Measurements from ENCODE around the gene TGFBR3L. TPM values are rescaled to one million over a fixed set of nuclear protein-coding genes. Genes with fewer than 3 reads are reported as not detected.

Gene TGFBR3L
- polyA plus RNA-seq, 3 donors, result not detected

- Histone ChIP-seq H3K36me3 (replicated peaks in 1 of 2; ENCODE audit: control insufficient read depth in 1 of 2, insufficient read depth in 2 of 2, low read length in 2 of 2) (peaks cover 12 to 15% of the 10 kb centered on the region in 2 donors), H3K9ac (ENCODE audit: insufficient read depth, low read length, poor library complexity, severe bottlenecking) (no peak overlapping the region), H2AFZ (ENCODE audit: insufficient read depth, low read depth, low read length, poor library complexity, severe bottlenecking) (no peak overlapping the region), H4K20me1 (ENCODE audit: insufficient read depth, low read length) (peaks cover 7% of the 10 kb centered on the region), H3K27me3 (ENCODE audit: control insufficient read depth in 2 of 2, insufficient read depth in 2 of 2, low read length in 2 of 2) (peaks cover 5 to 11% of the 10 kb centered on the region in 2 donors), H3K9me3 (replicated peaks in 1 of 2; ENCODE audit: control insufficient read depth in 1 of 2, insufficient read depth in 1 of 2, low read length in 2 of 2) (peaks cover 0 to 5% of the 10 kb centered on the region in 2 donors), H3K79me2 (ENCODE audit: insufficient read depth, low read length) (no peaks in the 10 kb centered on the region), H3K4me3 (replicated peaks in 1 of 3; ENCODE audit: low read depth in 2 of 3, low read length in 3 of 3) (no peak overlapping the region), H3K4me1 (ENCODE audit: control insufficient read depth in 1 of 2, insufficient read depth in 2 of 2, low read length in 2 of 2) (peaks cover 29 to 46% of the 10 kb centered on the region in 2 donors), H3K27ac (ENCODE audit: low read depth in 1 of 2, low read length in 2 of 2) (no peak overlapping the region), H3K4me2 (replicated peaks; ENCODE audit: extremely low read depth, low read length, poor library complexity, severe bottlenecking) (no peak overlapping the region)
- TF ChIP-seq CTCF (IDR thresholded peaks at IDR 0.05), result no peak
- H3K4me3 Mint-ChIP-seq, result no peak overlapping the region
- DNase-seq, result no peak
- 91% methylated on average over 21 of the region's 31 CpGs for WGBS (ENCODE audit: insufficient coverage)
- peak overlapping the region in 1 of 7 donors; percentile 46 for H3K27ac Mint-ChIP-seq
- H3K27me3 Mint-ChIP-seq (ENCODE audit: low read depth in 3 of 3), result peaks cover 25 to 35% (median 28%) of the 10 kb centered on the region in 3 donors
- H3K4me1 Mint-ChIP-seq, result peaks cover 32% of the 10 kb centered on the region
- H3K9me3 Mint-ChIP-seq, result peaks cover 0 to 8% (median 4%) of the 10 kb centered on the region in 7 donors
- H3K36me3 Mint-ChIP-seq, result peaks cover 19% of the 10 kb centered on the region in 2 donors
- intact Hi-C loops (cut with micrococcal nuclease), result loop anchor here (5.0 to 10.0 kb wide), 3 partner anchors 51 to 1891 kb away; partner anchors contain the start of genes FBXL12 (in 1 of the 2) and PRR36 (in 1 of the 2)
Observed at GRCh38 chr19:7923295-7924191, 8.9 kb downstream of the TGFBR3L start.

DNA sequence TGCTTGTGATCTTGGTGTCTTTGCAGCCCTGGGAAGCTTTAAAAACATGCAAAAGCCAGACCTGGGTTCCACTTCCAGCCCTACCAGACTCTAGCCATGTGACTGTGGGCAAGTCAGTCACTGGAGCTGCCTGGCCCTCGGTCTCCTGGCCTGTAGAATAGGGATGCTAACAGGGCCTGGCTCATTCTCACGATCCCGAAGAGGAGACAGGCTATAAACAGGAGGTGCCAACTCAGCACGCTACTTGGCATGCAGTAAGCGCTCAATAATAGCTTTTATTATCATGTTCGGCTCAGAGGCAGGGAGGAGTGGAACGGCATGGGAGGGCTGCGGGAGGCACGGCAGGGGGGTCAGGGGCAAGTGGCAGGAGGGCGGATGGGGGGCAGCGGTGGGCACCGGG is 9.6 kb downstream of the TGFBR3L start:
- no peak for DNase-seq
- Mint-ChIP-seq H3K27ac (no peak overlapping the region), H3K9me3 (peaks cover 0 to 4% (median 2%) of the 10 kb centered on the region in 7 donors), H3K4me1 (peaks cover 29% of the 10 kb centered on the region), H3K27me3 (ENCODE audit: low read depth in 3 of 3) (peaks cover 19 to 28% (median 21%) of the 10 kb centered on the region in 3 donors), H3K4me3 (peak overlapping the region; percentile 34 to 68), H3K36me3 (peaks cover 19% of the 10 kb centered on the region in 2 donors)
- no peak for TF ChIP-seq CTCF (IDR thresholded peaks at IDR 0.05)
- Histone ChIP-seq H2AFZ (ENCODE audit: insufficient read depth, low read depth, low read length, poor library complexity, severe bottlenecking) (no peak overlapping the region), H3K4me1 (ENCODE audit: control insufficient read depth in 1 of 2, insufficient read depth in 2 of 2, low read length in 2 of 2) (peaks cover 26 to 39% of the 10 kb centered on the region in 2 donors), H3K79me2 (ENCODE audit: insufficient read depth, low read length) (no peaks in the 10 kb centered on the region), H3K36me3 (replicated peaks in 1 of 2; ENCODE audit: control insufficient read depth in 1 of 2, insufficient read depth in 2 of 2, low read length in 2 of 2) (peaks cover 12 to 15% of the 10 kb centered on the region in 2 donors), H3K27me3 (ENCODE audit: control insufficient read depth in 2 of 2, insufficient read depth in 2 of 2, low read length in 2 of 2) (peaks cover 0 to 4% of the 10 kb centered on the region in 2 donors), H3K9ac (ENCODE audit: insufficient read depth, low read length, poor library complexity, severe bottlenecking) (no peak overlapping the region), H3K4me2 (replicated peaks; ENCODE audit: extremely low read depth, low read length, poor library complexity, severe bottlenecking) (no peak overlapping the region), H3K27ac (ENCODE audit: low read depth in 1 of 2, low read length in 2 of 2) (no peak overlapping the region), H3K9me3 (replicated peaks in 1 of 2; ENCODE audit: control insufficient read depth in 1 of 2, insufficient read depth in 1 of 2, low read length in 2 of 2) (no peaks in the 10 kb centered on the region), H4K20me1 (ENCODE audit: insufficient read depth, low read length) (peaks cover 7% of the 10 kb centered on the region), H3K4me3 (replicated peaks in 1 of 3; ENCODE audit: low read depth in 2 of 3, low read length in 3 of 3) (no peak overlapping the region)
- WGBS (ENCODE audit: insufficient coverage), result 88% methylated on average over 12 of the region's 12 CpGs
- intact Hi-C loops (cut with micrococcal nuclease), result loop anchor here (5.0 to 10.0 kb wide), 3 partner anchors 52 to 1891 kb away; partner anchors contain the start of genes FBXL12 (in 1 of the 2) and PRR36 (in 1 of the 2)
